GM12873 (cell line): ENCODE results near the gene OXSR1.

Experiments
- TF ChIP-seq, protein P1 (sequence below): IDR thresholded peaks from 2 replicates; pipeline ENCODE4 v1.5.1; 2012; ENCODE audit warnings: low read depth, mild to moderate bottlenecking, moderate library complexity, low read length, control low read depth; ENCODE audit not compliant: insufficient read depth; ENCODE audit errors: missing control alignments

Gene OXSR1

DNA sequence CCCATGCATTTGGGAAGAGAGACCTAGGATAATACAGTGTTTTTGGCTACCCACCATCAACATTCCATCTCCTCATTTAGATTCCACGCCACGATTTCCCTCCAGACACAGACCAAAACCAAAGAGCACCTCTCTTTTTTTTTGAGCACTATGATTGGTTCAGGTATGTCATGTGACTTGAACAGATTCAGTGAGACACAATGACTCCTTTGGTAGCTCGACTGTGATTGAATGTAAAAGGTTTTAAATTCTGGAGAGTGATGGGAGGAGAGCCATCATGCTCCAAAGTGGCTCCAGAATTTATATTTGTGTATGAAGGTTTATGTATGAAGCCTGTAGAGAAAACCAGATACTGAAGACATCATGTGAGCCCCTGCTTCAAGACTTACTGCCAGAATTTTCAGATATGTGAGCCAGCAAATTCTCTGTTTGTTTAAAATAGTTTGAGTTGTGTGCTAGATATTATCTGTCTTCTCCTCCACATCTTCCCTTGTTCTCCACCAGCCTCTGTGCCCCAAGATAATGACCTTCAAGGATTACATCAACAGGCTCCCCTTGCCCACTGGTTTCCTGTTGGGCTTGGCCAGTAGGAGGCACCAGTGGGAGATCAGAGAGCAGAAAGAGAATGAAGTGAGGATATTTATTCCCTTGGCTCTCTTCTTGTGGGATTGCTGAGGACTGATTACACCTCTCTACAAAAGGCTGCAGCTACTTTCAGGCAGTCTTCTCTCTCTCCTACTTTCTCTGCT is 14.4 kb upstream of the OXSR1 start:
- TF ChIP-seq, protein P1, sequence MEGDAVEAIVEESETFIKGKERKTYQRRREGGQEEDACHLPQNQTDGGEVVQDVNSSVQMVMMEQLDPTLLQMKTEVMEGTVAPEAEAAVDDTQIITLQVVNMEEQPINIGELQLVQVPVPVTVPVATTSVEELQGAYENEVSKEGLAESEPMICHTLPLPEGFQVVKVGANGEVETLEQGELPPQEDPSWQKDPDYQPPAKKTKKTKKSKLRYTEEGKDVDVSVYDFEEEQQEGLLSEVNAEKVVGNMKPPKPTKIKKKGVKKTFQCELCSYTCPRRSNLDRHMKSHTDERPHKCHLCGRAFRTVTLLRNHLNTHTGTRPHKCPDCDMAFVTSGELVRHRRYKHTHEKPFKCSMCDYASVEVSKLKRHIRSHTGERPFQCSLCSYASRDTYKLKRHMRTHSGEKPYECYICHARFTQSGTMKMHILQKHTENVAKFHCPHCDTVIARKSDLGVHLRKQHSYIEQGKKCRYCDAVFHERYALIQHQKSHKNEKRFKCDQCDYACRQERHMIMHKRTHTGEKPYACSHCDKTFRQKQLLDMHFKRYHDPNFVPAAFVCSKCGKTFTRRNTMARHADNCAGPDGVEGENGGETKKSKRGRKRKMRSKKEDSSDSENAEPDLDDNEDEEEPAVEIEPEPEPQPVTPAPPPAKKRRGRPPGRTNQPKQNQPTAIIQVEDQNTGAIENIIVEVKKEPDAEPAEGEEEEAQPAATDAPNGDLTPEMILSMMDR, result peak; percentile 40

DNA sequence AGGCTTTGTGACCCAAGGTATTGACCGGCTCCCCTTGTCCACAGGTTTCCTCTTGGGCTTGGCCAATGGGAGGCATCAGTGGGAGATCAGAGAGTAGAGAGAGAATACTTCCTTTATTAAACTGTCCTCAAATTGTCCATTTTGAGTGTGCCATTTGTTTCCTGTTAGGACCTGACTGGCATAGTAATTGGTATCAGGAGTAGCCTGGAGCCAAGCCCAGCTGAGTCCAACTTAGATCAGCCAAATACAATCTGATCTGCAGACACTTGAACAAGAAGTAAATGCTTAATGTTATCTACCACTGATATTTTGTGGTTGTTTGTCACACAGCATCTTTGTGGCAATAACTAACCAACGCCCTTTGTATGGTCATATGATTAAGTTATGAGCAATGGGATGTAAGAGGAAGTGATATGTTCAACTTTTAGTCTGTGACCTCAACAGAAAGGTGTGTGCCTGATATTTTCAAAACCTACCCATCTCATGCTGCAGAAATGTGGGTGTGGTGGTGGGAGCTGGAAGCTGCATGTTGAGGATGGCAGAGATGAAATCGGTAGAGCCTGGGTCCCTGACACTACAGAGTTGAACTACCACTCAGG is 13.6 kb upstream of the OXSR1 start:
- TF ChIP-seq, protein P1, result no peak

DNA sequence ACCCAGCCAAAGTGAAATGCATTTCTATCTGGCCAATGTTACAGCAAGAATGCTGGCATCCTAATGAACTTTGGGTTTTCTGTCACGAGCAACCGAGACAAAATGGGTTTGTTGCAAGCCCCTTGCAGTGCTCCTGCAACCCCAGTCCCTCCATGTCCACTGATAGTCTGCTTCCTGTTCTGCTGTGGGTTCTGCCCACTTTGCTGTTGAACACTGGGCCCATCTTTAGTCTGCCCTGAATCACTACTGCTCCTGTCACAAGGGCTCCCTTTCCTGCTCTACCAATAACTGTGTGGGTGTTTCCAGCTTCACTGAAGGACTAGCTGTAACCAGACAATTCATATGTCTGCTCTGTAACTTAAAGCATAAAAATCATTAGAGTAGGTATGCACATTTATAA is 12.7 kb upstream of the OXSR1 start:
- TF ChIP-seq, protein P1, result no peak

DNA sequence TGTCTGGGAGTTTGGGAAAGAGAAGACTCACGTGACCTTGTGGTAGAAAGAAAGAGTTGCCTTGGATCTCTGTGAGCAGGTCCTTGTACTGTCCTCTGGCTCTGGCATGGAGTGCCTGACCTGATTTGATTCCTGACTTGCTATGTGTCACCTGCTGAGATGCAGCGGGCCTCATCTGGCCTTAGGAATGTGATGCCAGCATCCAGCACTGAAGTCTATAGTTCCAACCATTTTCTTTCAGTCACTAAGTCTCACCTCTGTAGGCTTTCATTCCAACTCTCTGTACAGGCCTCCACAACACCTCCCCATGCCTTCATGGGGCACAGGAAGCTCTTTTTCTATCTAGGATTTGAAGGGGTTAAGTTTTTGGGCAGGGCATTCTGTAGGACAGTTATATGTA is 12.1 kb upstream of the OXSR1 start:
- TF ChIP-seq, protein P1, result no peak

DNA sequence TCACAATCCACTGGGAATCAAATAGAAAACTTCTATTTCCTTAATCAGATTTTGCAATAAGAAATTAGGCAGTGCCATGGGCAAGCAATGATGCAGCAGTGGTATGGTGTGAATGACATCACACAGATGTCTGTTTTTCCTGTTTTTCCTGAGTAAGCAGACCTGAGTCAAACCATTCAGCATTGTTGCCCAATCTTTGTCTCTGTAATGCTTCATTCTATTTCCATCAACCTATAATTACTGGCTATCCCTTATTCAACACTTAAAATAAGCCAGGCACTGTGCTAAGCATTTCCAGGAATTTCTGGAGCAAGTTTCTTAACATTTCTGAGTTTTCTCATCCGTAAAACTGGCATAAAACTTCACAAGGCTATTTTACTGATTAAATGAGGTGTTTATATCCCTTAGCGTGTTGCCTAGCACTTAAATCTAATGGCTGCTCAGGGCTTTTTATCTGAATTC is 11.3 kb upstream of the OXSR1 start:
- TF ChIP-seq, protein P1, result no peak

DNA sequence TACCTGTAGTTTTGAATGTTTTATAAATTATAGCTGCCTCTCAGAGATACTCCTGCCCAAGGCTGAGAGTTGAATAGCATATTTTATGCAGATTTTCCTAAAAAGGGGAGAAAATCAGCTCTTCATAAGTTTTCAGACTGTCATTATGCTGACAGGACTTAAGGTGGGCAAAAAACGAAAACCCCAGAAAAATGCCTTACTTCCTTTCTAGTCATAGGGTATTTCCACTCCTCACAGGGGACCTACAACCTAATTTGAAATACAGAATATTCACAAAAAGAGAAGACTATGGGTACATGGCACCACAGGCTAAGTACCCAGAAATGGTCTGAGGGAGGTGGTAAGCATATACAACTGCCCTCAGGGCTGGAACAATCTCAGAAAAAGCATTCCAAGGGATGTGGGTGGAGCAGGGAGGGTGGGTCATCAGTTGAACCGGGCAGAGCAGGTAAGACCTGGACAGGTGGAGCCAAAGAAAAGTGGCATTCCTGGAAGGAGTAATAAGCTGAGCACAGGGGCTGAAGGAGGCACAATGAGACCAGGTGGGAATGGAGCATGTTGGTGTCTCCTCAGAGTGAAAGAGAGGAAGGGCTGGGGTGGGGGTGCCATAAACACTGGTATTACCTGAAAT is 10.6 kb upstream of the OXSR1 start:
- TF ChIP-seq, protein P1, result no peak

DNA sequence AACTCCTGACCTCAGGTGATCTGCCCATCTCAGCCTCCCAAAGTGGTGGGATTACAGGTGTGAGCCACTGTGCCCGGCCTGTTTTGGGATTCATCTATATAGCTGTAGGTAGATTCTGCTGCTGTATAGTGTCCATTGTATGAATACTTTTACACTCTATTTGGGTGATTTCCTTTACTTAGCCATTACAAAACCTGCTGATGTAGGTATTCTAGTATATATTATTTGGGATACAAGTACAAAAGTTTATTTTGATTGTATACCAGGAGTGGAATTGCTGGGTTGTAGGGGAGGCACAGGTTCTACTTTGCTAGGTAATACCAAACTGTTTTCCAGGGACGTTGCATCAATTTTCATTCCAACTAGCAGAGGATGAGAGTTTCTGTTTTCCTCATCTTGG is 9.5 kb upstream of the OXSR1 start:
- TF ChIP-seq, protein P1, result no peak
